NB4 (cell line): Measurements from ENCODE around the gene CBLN3.
"Not testable (repeated sequence)": the region's sequence is repeated elsewhere in the genome, so short reads cannot be mapped to it uniquely, and the experiment has no call there.

Source experiments
- DNase-seq: peaks from one replicate; pipeline ENCODE4 v3.0.0; 2010; ENCODE audit warnings: low read depth
- H3K4me3 ChIP-seq: one replicate; pipeline ENCODE4 v1.5.1; 2011; ENCODE audit warnings: mild to moderate bottlenecking, low read depth, low read length, moderate library complexity
- CTCF ChIP-seq: IDR thresholded peaks from one replicate; pipeline ENCODE4 v1.5.1; 2012; ENCODE audit warnings: low read depth, low read length
- MAX ChIP-seq: IDR thresholded peaks from 2 replicates; pipeline ENCODE4 v1.6.1; 2011; ENCODE audit warnings: low read depth, low read length
- MYC ChIP-seq: IDR thresholded peaks from 2 replicates; pipeline ENCODE4 v1.6.1; 2011; ENCODE audit warnings: low read depth, low read length
- POLR2A ChIP-seq: IDR thresholded peaks from 2 replicates; pipeline ENCODE4 v1.6.1; 2011; ENCODE audit warnings: mild to moderate bottlenecking; ENCODE audit not compliant: insufficient read length; ENCODE audit errors: extremely low read depth

Gene CBLN3

GRCh38 chr14:24390701-24391468 is 38.6 kb downstream of the CBLN3 start:
- TF ChIP-seq CTCF (no peak), MAX (peak; percentile 63), POLR2A (no peak), MYC (0 out of 2 replicates have a peak, but pooled peaks have one; percentile 35)
- DNase-seq = peak; percentile 57
- no peak overlapping the region for H3K4me3 ChIP-seq

GRCh38 chr14:24389226-24389848 is 40.1 kb downstream of the CBLN3 start:
- H3K4me3 ChIP-seq = no peak overlapping the region
- DNase-seq = no peak
- TF ChIP-seq POLR2A (no peak), MAX (no peak), CTCF (no peak), MYC (no peak)

GRCh38 chr14:24388474-24389179 is 40.8 kb downstream of the CBLN3 start:
- DNase-seq = no peak
- no peak overlapping the region for H3K4me3 ChIP-seq
- TF ChIP-seq MAX (no peak), CTCF (no peak), MYC (no peak), POLR2A (no peak)

- H3K4me3 ChIP-seq, DNase-seq: not testable (repeated sequence)
Measured at GRCh38 chr14:24387579-24387978, 41.9 kb downstream of the CBLN3 start.

GRCh38 chr14:24387009-24387345 is 42.5 kb downstream of the CBLN3 start:
- H3K4me3 ChIP-seq = no peak overlapping the region
- DNase-seq = no peak
- no peak for TF ChIP-seq MAX
- no peak for TF ChIP-seq MYC
- TF ChIP-seq POLR2A = no peak
- no peak for TF ChIP-seq CTCF

- no peak overlapping the region for H3K4me3 ChIP-seq
- DNase-seq = no peak
- TF ChIP-seq MYC = no peak
- TF ChIP-seq MAX = no peak
- TF ChIP-seq POLR2A = no peak
- no peak for TF ChIP-seq CTCF
Measured at GRCh38 chr14:24385524-24385923, 43.9 kb downstream of the CBLN3 start.
